HG03575 (cell line): ENCODE measurements around the gene RABEPK.
"Not testable (repeated sequence)": the region's sequence is repeated elsewhere in the genome, so short reads cannot be mapped to it uniquely, and the experiment has no call there.

Experiments
- ATAC-seq: cut with Tn5 transposase; IDR thresholded peaks from one replicate; pipeline ENCODE4 v1.9.1; 2021; ENCODE audit not compliant: unreplicated experiment, insufficient number of reproducible peaks, low FRiP score; ENCODE audit errors: extremely low read depth

Gene RABEPK

DNA sequence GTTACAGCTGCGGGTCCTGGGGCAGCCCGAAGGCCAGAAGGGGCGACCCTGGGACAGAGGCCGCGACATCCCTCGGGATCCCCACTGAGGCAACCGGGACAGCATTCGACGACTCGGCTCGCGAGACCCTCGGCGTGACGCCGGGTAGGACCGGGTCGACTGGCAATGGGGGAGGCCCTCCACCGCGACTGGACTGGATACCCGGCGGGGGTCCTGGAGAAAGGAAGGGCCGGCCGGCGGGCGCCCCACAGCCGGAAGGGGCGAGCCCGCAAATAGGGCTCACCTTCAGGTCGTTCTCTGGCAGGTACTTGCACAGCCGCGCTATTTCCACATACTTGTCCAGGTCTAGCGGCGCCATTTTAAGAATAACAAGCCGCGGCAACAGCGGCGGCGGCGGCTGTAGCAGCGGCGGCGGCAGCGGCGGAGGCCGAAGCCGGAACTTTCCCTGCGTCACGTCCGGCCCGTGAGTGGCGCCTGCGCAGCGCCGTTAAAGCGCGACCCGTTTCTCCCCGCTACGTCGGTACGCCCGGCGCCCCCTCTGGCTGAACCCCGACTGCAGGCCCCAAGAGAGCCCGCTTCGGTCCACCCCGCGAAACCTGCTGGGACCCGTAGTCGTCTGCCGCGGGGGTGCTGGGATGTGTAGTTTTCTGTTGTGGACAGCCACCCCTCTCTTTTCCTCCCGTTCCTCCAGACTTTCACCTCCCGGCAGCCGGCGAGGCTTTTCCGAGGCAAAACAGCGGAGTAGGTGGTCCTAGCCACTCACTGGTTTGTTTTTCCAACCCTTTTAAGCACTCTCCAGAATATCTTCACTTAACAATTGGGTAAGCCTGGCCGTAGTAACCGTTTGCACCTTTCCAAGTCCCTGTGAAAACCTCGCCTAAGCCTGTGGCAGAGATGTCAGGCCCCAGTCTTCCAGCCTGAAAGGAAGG, 10.7 kb upstream of the RABEPK start, which contains the start of gene PPP6C:
Gene PPP6C, minus strand, starts transcription at position 443 of the 929 bp plus-strand sequence. Its CDS starts 85 bp downstream, at position 358.
- ATAC-seq: peak; percentile 66

DNA sequence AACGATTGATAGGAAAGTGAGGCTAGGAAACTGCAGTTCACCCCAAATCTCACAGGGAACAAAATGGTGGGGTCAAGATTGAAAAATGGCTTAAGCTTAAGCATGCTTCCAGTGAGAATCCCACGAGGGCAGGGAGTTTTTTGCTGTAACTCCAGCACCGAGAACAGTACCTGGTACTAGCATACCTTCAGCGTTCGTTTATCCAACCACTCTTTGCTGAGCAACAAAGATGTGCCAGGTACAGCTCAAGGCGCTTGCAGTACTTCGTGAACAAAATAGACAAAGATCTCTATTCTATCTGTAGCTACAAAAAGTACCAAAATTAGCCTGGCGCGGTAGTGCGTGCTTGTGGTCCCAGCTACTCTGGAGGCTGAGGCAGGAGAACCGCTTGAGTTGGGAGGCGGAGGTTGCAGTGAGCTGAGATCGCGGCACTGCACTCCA, 10.0 kb upstream of the RABEPK start:
- ATAC-seq: no peak

- ATAC-seq: not testable (repeated sequence)
These were observed 5.9 kb upstream of the RABEPK start for GRCh38 chr9:125194466-125194865.

GRCh38 chr9:125195591-125195990, 4.8 kb upstream of the RABEPK start:
- not testable (repeated sequence) for ATAC-seq

DNA sequence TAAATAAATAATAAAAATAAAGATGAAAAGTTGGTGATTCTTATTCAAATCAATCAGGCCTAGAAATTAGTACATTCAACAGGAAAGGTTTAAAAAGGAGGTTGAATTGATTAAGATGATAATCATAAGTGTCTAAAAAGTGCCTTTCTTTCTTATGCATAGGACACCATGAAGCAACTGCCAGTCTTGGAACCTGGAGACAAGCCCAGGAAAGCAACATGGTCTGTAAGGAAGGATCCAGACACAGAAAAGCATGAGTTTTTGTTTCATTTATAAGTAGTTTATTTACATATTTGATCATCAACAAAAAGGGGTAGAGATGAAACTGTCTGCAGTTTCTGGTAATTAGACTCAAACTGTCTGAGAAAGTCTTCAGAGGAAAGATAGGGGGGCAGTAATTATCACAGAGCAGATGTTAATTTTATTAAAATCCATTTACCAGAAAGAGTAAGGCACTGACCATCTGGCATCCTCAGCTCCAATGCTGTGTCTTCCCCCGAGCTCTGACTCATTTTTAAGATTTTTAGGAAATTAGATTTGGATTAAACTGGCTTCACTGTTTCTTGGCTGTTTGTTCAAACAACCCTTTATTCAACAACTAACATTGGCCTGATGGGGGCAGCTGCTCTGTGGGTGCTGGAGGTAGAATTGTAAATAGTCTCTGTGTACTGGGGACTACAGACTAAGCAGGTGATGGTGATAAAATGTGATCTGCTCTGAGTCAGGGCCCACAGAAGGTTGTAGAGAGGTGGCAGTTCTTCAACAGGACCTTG, 2.7 kb downstream of the RABEPK start:
- no peak for ATAC-seq

- ATAC-seq: no peak
These were observed 4.1 kb downstream of the RABEPK start for GRCh38 chr9:125204477-125204876.

- ATAC-seq: no peak
These were observed 13.8 kb downstream of the RABEPK start for GRCh38 chr9:125214186-125214585.

- no peak for ATAC-seq
These were observed 18.3 kb downstream of the RABEPK start for GRCh38 chr9:125218621-125219020.

- not testable (repeated sequence) for ATAC-seq
These were observed 24.5 kb downstream of the RABEPK start for GRCh38 chr9:125224858-125225257.

DNA sequence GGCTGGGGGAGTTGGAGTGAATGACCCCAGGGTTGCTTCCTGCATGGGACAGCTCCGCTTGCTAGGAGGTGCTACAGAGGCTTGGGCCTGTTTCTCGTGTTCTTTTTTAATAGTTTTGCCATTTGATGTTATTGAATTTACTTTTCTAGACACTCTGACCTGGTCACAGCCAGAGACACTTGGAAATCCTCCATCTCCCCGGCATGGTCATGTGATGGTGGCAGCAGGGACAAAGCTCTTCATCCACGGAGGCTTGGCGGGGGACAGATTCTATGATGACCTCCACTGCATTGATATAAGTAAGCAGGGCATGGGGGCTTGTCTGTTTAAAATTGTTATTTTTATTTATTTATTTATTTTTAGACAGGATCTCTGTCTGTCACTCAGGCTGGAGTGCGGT, 27.4 kb downstream of the RABEPK start:
- ATAC-seq: no peak

DNA sequence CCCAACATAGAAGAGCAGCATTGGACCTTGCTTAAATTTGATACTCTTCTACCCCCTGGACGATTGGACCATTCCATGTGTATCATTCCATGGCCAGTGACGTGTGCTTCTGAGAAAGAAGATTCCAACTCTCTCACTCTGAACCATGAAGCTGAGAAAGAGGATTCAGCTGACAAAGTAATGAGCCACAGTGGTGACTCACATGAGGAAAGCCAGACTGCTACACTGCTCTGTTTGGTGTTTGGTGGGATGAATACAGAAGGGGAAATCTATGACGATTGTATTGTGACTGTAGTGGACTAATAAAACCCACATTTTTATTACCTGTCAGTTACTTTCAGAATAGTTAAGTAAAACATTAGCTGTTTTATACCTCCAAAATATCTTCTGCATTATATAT, 33.3 kb downstream of the RABEPK start:
- no peak for ATAC-seq

GRCh38 chr9:125234099-125234498, 33.8 kb downstream of the RABEPK start:
- not testable (repeated sequence) for ATAC-seq

DNA sequence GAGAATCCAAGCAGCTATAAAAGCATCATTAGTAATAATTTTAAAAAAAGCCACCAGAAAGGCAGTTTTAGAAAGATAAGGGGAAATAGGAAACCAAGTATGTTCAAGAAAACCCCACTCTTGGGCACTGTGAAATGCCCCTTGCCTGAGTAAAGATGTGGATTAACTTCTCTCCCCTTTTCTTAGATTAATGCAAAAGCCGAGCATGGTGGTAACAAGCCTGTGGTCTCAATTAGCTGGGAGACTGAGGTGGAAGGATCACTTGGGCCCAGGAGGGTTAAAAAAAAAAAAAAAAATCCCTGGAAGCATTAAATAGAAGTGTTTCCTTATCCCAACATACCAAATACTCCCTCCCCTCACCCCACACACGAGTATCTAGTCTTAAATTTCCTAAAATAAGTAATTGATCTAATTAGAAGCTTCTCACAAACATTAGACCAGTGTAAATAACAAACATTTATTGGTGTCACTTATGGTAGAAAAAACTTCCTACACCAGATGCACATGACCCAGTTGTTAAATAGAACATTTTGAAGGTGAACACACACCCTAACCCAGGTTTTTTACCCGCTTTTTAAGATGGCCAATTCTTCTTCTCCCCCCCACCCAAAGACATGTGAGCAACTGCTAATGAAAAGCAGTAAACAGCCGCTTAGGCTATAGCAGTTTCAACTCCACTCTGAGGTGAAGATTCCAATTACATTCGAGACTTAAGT, 35.6 kb downstream of the RABEPK start:
- ATAC-seq: no peak

GRCh38 chr9:125236520-125237159, 36.3 kb downstream of the RABEPK start:
- not testable (repeated sequence) for ATAC-seq

- ATAC-seq: no peak
These were observed 38.0 kb downstream of the RABEPK start for GRCh38 chr9:125238127-125238914.

DNA sequence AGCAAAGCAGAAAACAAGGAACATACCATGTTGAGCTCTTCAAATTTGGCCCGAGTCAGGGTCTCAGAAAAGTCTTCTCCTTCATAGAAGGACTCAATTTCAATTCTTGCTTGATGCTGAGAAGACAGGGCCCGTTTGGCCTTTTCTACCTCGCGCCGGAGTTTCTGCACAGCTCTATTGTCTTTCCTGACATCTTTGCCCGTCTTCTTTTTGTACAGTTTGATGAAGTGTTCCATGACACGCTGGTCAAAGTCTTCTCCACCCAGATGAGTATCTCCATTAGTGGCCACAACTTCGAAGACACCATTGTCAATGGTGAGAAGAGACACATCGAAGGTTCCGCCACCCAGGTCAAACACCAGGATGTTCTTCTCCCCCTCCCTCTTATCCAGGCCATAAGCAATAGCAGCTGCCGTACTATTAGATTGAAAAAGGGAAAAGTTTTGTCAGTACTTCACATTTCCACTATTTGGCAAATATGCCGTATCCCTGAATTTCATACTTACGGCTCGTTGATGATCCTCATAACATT, 38.6 kb downstream of the RABEPK start:
- no peak for ATAC-seq

- ATAC-seq: no peak
These were observed 39.6 kb downstream of the RABEPK start for GRCh38 chr9:125239631-125240597.
